MCF 10A (cell line): ENCODE data around the gene ALPL. TPM values are rescaled to one million over a fixed set of nuclear protein-coding genes. Genes with fewer than 3 reads are reported as not detected.

Experiments used
- BruUV-seq: library from RNA; stranded (reverse); fragments of 400-500 nt; replicated peaks from 2 replicates; lab custom pipeline; 2021; lab: Mats Ljungman, UMichigan
- CTCF ChIA-PET: fragments of 300-600 bp; sonication (Branson Sonifier 250); formaldehyde crosslinking; extraction: SDS; loops from one replicate; lab custom pipeline; 2021; ENCODE audit warnings: antibody characterized with exemption, inconsistent platforms; lab: Yijun Ruan, JAX
- POLR2A ChIA-PET: fragments of 300-600, 350-650 bp; sonication (Branson Sonifier 250); formaldehyde crosslinking; extraction: SDS; loops from one replicate; lab custom pipeline; 2020; ENCODE audit warnings: antibody characterized with exemption, inconsistent platforms; lab: Yijun Ruan, JAX
- DNase-seq: peaks from one replicate; pipeline ENCODE4 v3.0.0-alpha.2; 2018; ENCODE audit not compliant: unreplicated experiment
- H3K27ac Mint-ChIP-seq: one replicate; pipeline ENCODE4 v1.8.0; 2022; ENCODE audit warnings: mild to moderate bottlenecking, low read depth, mixed read lengths; ENCODE audit not compliant: unreplicated experiment
- H3K27me3 Mint-ChIP-seq: one replicate; pipeline ENCODE4 v1.8.0; 2022; ENCODE audit warnings: mixed read lengths; ENCODE audit not compliant: insufficient read depth, unreplicated experiment
- H3K36me3 Mint-ChIP-seq: one replicate; pipeline ENCODE4 v1.8.0; 2022; ENCODE audit warnings: mild to moderate bottlenecking, moderate library complexity, mixed read lengths; ENCODE audit not compliant: insufficient read depth, unreplicated experiment
- H3K4me1 Mint-ChIP-seq: one replicate; pipeline ENCODE4 v1.8.0; 2022; ENCODE audit warnings: mixed read lengths; ENCODE audit not compliant: insufficient read depth, unreplicated experiment
- H3K4me3 Mint-ChIP-seq: one replicate; pipeline ENCODE4 v1.8.0; 2022; ENCODE audit warnings: mild to moderate bottlenecking, moderate library complexity, mixed read lengths; ENCODE audit not compliant: unreplicated experiment
- H3K9me3 Mint-ChIP-seq: one replicate; pipeline ENCODE4 v1.8.0; 2022; ENCODE audit warnings: mixed read lengths; ENCODE audit not compliant: unreplicated experiment
- CTCF ChIP-seq: fragments of 200-600 bp; IDR thresholded peaks from one replicate; pipeline ENCODE4 v1.8.0; 2022; ENCODE audit warnings: antibody characterized with exemption, mild to moderate bottlenecking; ENCODE audit not compliant: unreplicated experiment
- intact Hi-C: fragments of 100-400 bp; cut with micrococcal nuclease; formaldehyde crosslinking; loops from 2 replicates; pipeline ENCODE4 v1.14.1; 2022
- total RNA-seq: library from RNA; stranded (reverse); gene quantifications from 2 replicates; pipeline ENCODE4 v1.2.3, GENCODE V29; 2022

The ALPL gene
- total RNA-seq, 1 experiment from 2014 or later, result not detected

- no peak for TF ChIP-seq CTCF
- intact Hi-C loops, result loop anchor here (10.0 kb wide), 1 partner anchor 144 kb away; no protein-coding TSS in a partner anchor
Observed at GRCh38 chr1:21510885-21511578, 1.8 kb downstream of the ALPL start.

GRCh38 chr1:21511579-21512522 is 2.6 kb downstream of the ALPL start:
- DNase-seq, result peak; percentile 33
- intact Hi-C loops, result loop anchor here (2.0 to 10.0 kb wide), 2 partner anchors 83 to 143 kb away; no protein-coding TSS in a partner anchor
- ChIA-PET POLR2A (interaction anchor here (0.5 kb wide), 1 partner anchor 198 kb away, joined by 3 read pairs; no protein-coding TSS in a partner anchor), CTCF (interaction anchor here (0.6 to 1.9 kb wide), 4 partner anchors 21 to 270 kb away, joined by 3 to 6 read pairs (median 4); no protein-coding TSS in a partner anchor)
- no peaks in the 10 kb centered on the region for H3K9me3 Mint-ChIP-seq
- no peak overlapping the region for H3K4me3 Mint-ChIP-seq
- peaks cover 7% of the 10 kb centered on the region for H3K4me1 Mint-ChIP-seq
- H3K27ac Mint-ChIP-seq, result no peak overlapping the region
- H3K36me3 Mint-ChIP-seq, result no peaks in the 10 kb centered on the region
- BruUV-seq, result no TSS peak
- peaks cover 23% of the 10 kb centered on the region for H3K27me3 Mint-ChIP-seq
- no peak for TF ChIP-seq CTCF

More at GRCh38 chr1:21510885-21511578, 1.8 kb downstream of the ALPL start:
- POLR2A ChIA-PET, result interaction anchor here (0.5 to 0.6 kb wide), 2 partner anchors 20 to 104 kb away, joined by 3 to 4 read pairs; no protein-coding TSS in a partner anchor
- H3K4me1 Mint-ChIP-seq, result peaks cover 7% of the 10 kb centered on the region
- no TSS peak for BruUV-seq
- no peak overlapping the region for H3K27ac Mint-ChIP-seq
- CTCF ChIA-PET, result interaction anchor here (0.5 to 1.9 kb wide), 4 partner anchors 20 to 148 kb away, joined by 3 to 6 read pairs (median 6); no protein-coding TSS in a partner anchor
- H3K4me3 Mint-ChIP-seq, result no peak overlapping the region
- no peak for DNase-seq
- peaks cover 31% of the 10 kb centered on the region for H3K27me3 Mint-ChIP-seq
- H3K9me3 Mint-ChIP-seq, result no peaks in the 10 kb centered on the region
- H3K36me3 Mint-ChIP-seq, result no peaks in the 10 kb centered on the region

- intact Hi-C loops, result loop anchor here (10.0 kb wide), 1 partner anchor 141 kb away; no protein-coding TSS in a partner anchor
- no peaks in the 10 kb centered on the region for H3K4me1 Mint-ChIP-seq
- no peak overlapping the region for H3K27ac Mint-ChIP-seq
- H3K9me3 Mint-ChIP-seq, result no peaks in the 10 kb centered on the region
- H3K36me3 Mint-ChIP-seq, result no peaks in the 10 kb centered on the region
- DNase-seq, result no peak
- TF ChIP-seq CTCF, result no peak
- ChIA-PET POLR2A (no interaction called here), CTCF (interaction anchor here (0.6 kb wide), 1 partner anchor 50 kb away, joined by 3 read pairs; no protein-coding TSS in a partner anchor)
- no TSS peak for BruUV-seq
- H3K27me3 Mint-ChIP-seq, result peaks cover 8% of the 10 kb centered on the region
- no peak overlapping the region for H3K4me3 Mint-ChIP-seq
Observed at GRCh38 chr1:21514245-21514644, 5.0 kb downstream of the ALPL start.
